ENCODE data around the gene LBR.
"Not testable (repeated sequence)": the region's sequence is repeated elsewhere in the genome, so short reads cannot be mapped to it uniquely, and the experiment has no call there.

Gene LBR

GRCh38 chr1:225418059-225418458 is 9.8 kb downstream of the LBR start:
- DNase-seq: no peak

GRCh38 chr1:225415967-225416745 is 11.7 kb downstream of the LBR start:
- no peak for DNase-seq

- no peak for DNase-seq
Observed at GRCh38 chr1:225415307-225415706, 12.5 kb downstream of the LBR start.

DNA sequence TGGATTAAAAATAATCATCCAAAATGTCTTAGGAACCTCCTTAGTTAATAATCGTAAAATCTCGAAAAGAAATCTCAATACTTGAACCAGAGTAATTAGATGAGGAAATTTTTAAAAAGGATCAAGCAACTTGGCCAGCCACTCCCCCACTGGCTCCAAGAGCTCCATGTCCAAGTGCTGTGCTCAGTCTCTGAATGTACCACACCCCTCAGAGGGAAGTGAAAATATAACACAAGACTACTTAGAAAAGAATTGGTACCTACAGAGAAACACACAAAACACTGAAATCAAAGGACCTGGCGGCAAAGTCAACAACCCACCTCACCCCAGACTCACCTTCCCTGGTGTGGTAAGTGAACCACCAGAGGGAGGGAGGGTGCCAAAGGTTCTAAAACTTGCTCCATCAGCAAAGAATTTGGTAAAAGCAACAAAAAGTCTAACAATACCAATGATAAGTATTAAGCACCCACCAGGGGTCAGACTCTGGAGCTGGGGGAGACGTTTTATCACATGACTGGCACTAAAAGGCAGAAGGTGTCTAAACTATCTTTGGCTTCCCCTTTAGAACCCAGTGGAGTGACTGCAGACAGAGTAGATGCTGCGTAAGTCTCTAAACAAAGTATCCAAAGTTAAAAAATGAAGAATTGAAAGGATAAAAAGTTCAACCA is 14.0 kb downstream of the LBR start:
- DNase-seq: no peak

- DNase-seq: no peak
Observed at GRCh38 chr1:225412803-225413351, 15.0 kb downstream of the LBR start.

GRCh38 chr1:225412321-225412720 is 15.5 kb downstream of the LBR start:
- no peak for DNase-seq

DNA sequence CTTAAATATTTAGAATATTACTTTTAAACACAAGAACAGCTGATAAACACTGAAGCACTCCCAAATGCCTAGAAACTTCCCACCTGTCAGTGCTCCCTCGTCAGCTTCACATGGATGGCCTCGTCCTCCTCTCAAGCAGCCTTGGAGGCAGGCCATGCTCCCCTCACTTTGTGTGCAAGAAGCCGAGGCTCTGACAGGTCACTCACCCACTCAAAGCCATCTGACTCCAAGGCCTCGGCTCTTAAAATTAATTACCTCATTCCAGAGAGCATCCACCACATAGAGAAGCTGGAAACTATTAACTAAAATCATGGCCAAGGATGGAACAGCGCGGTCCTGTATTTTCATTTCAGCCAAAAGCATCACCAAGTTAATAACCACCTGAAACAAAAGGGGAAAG is 17.8 kb downstream of the LBR start:
- no peak for DNase-seq

DNA sequence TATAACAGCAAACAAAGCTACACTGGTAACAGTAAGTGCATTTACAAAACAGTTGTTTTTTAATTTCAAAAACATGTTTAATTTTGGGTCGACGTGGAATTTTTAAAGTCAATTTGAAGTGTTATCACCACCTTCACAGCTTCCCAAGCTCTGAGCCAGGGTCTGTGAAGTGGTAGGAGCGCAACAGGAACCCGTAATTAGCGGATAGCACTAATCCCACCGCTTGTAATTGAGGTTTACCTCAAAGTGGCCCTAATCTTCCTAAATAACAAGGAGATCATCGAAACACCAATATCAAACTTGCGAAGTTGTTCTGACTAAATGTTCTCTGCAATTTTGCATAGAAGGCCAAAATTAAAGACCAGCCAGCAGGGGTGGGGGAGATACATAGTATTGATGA is 18.8 kb downstream of the LBR start:
- DNase-seq: no peak

DNA sequence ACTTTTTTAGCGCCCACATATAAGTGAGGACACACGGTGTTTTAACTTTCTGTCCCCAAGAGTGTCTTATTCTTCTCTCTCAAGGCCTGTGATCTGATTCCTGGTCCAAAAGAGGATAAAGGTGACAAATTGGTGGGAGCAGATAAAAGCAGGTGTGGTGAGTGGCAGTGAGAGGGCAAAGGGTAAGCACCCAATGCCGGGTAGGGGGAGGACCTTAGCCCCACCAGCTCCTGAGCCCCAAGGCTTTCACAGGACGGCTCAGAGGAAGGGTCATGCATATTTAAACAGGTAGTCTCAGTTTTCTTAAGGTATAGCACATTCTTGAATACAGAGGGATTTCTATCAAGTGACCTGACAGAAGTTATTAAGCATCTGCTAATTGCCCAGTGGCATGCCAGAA is 19.6 kb downstream of the LBR start:
- no peak for DNase-seq

DNA sequence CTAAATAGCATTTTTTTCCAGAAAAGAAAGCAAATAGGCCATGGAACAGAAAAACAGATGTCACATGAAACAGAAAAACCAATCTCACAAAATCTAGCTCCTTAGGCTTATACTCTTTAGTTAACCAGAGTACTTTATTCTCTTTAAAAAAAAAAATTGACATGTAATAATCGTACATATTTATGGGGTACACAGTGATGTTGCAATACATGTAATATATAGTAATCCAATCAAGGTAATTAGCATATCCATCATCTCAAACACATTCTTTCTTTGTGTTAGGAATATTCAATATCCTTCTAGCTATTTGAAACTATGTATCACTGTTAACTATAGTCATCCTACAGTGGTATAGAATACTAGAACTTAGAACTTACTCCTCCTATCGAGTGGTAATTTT is 20.1 kb downstream of the LBR start:
- no peak for DNase-seq

- no peak for DNase-seq
Observed at GRCh38 chr1:225406976-225407725, 20.7 kb downstream of the LBR start.

DNA sequence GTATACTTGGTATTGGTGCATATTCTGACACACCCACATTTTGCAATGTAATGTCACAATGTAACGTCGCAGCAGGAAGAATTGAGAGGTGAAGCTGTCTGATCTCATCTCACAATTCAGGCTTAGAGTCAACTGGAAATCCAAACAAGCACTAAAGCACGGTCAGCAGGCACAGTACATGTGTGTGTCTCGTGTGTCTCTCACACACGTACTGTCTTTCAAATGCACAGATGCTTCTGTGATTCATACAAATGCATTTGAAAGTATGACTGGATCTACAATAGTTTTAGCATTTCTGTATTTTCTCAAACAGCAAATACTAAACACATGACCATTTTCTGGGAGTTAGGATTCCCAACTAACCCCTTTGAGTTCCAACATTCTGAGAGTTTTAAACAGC is 26.9 kb downstream of the LBR start:
- no peak for DNase-seq

DNA sequence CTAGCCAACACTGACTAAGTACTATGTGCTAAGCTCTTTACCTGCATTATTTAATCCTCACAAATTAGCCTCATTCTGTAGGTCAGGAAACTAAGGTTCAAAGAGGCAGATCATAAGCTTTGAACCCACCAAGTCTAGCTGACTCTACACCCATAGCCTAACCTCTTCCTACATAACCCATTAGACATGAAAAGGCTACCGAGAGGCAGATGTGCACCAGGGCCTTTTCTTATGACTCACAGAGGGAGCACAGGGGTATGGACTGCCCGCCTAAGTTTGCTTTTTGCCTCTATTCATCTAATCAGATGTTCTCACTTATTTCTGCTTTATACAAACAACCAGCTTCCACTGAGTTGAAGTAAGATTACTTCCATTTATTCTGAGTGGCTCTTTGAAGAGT is 31.5 kb downstream of the LBR start:
- DNase-seq: no peak

GRCh38 chr1:225389843-225390242 is 38.0 kb downstream of the LBR start:
- no peak for DNase-seq

DNA sequence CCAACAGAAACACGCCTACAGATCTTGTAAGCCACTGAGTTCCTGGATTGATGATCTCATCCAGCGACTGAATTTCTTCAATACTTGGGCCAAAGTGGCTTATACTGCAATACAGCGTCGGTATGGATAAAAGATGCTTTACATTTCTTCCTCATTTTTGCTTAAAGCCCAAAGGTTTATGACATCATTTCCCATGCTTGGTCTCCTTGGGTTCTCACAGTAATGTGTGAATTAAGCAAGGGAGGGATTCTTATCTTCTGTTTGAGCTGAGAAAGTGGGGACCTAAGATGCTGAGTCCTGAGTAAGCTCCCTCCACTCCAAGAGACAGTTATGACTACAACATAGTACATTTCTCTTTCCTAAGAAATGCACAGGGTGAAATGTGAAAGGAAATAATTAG is 39.5 kb downstream of the LBR start:
- no peak for DNase-seq

DNA sequence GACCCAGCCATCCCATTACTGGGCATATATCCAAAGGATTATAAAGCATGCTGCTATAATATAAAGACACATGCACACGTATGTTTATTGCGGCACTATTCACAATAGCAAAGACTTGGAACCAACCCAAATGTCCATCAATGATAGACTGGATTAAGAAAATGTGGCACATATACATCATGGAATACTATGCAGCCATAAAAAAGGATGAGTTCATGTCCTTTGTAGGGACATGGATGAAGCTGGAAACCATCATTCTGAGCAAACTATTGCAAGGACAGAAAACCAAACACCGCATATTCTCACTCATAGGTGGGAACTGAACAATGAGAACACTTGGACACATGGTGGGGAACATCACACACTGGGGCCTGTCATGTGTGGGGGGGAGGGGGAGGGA is 41.0 kb downstream of the LBR start:
- DNase-seq: not testable (repeated sequence)

DNA sequence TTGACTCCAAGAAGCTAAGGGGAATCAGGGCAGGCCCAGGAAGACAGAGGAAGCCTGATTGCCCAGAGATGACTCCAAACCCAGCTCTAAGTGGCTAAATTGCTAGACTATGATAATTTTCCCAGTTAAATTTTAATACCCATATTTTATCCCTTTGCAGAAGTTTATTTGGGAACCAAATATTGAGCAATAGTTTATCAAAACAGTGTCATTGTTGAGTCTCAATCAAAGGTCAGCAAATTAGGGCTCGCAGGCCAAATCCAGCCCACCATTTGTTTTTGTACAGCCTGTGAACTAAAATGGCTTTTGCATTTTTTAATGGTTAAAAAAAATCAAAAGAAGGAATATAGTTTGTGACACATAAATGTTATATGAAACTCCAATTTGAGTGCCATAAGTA is 47.1 kb downstream of the LBR start:
- DNase-seq: no peak

GRCh38 chr1:225378880-225379279 is 49.0 kb downstream of the LBR start:
- DNase-seq: no peak

GRCh38 chr1:225374996-225375395 is 52.8 kb downstream of the LBR start:
- DNase-seq: no peak

GRCh38 chr1:225373155-225373554 is 54.7 kb downstream of the LBR start:
- no peak for DNase-seq

DNA sequence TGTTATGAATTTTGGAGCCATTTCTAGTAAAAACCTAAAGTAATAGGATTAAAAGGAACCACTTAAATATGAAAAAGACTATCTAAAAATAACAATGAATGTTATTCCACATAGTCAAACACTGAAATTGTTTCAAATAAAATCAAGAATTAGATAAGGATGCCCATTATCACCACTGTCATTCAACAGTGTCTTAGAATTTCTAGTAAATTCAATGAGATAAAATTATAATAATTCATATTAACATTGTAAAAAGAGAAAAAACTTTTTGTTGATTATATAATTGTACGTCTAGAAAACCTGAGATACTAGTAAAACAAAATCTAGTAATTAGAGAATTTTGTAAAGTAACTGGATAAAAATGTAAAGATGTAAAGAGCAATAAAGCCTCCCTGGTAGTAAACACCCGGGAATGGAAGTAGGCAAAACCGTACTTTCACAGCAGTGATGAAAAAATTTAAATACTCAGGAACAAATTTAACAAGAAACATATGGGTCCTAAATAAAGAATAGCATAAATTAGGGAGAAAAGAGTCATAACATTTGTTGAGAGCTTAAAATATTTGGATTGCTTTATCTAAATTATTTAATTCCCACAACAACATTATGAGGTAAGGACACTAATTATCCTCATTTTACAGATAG is 56.4 kb downstream of the LBR start:
- DNase-seq: no peak

DNA sequence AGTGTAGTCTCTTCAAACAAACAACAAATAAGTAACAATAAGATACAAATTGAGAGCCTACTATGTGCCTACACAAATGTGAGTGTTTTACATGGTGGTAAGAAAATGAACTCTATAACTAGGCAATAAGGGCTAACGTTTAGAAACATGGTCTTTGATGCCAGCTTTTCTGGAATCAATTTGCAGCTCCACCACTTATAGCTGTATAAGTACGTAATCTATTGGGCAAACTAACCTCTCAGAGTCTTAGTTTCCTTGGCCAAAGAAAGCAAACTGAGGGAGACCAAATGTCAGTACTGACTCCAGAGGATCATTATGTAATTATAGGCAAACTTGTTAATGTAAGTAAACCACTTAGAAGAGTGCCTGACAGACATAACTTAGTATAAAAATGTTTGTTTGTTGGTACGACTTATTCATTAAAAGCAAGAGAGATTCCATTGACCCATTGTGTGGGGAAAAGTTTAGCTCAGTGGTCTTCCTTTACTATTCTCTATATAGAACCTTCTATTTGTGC is 59.7 kb downstream of the LBR start:
- DNase-seq: no peak

GRCh38 chr1:225366552-225366951 is 61.3 kb downstream of the LBR start:
- DNase-seq: no peak
